Activated effector memory CD4-positive, alpha-beta T cell treated with anti-CD3 and anti-CD28 coated beads, Interleukin-2, amount 50 U/mL, for 16 hours (primary cell): Measurements from ENCODE around the gene DTX4.

Experiments
- DNase-seq: peaks from one replicate; pipeline ENCODE4 v3.0.0-alpha.2; 2020

The DTX4 gene

DNA sequence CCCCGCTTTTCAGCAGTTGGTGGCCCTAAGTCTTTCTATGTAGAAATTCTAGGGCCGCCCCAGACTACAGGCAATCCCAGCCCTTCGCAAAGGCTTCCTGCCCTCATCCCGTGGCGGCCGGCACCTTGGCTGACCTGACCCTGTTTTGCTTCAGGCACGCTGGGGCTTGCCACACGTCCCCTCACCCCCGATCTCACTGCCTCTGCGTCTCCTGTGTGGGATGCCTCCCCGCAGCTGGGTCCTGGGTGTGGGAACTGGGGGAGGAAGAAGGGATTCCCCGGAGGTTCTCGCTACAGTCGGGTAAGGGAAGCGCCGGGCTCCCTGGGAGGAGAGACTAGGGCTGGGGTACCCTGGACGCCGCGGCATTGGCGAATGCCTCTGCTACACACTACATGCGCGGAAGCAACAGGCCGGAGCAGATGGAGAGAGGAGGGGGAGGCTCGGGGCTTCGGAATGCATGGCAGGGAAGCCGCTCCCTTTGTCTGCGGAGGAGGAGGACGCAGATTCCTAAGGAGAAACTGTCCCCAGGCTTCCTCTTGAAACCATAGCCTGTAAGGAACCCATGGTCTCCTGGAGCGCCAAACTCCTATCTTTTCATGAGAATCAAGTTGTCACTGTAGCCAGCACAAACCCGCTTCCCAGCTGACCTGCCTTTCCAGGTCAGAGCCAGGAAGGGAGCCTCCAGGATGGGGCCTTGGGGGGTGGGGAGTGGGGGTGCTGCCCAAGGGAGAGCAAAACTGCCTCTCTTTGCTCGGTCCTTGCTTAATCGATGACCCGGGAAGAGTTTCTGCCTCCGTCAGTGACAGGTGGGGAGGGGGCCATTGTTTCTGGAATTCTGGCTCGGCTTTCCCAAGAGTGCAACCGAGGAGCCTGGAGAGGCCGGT, 1.4 kb downstream of the DTX4 start:
- no peak for DNase-seq

DNA sequence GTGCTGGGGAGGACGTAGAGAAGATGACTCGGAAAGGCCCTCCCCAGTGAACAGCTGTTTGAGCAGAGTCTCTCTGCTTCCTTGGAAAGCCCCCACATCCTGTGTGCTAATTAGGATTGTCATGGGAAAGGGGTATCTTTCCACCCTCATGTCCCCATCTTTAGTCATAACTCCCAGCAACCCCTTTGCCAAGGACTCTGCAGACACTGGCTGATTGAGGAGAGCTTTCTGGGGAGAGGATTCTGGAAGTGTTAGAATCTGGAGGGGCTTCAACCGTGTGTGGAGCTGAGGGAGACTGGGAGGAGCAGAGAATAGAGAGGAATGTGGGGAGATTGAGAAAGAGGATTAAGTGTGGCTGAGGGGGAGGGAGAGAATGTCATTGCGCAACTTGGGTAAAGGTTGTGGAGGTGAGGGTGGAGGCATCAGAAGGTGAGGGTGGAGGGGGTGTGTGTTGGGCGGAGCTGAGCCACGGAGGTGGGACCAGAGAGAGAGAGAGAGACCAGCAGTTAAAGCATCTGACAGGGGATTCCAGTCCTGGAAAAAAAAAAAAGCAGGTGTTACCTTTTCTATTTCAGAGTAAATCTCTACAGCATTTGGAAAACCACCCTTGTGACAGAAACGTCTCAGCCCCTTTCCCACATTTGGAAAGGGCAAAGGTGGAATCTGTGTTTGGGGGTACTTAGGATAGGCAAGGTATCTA, 2.2 kb downstream of the DTX4 start:
- DNase-seq = no peak

DNA sequence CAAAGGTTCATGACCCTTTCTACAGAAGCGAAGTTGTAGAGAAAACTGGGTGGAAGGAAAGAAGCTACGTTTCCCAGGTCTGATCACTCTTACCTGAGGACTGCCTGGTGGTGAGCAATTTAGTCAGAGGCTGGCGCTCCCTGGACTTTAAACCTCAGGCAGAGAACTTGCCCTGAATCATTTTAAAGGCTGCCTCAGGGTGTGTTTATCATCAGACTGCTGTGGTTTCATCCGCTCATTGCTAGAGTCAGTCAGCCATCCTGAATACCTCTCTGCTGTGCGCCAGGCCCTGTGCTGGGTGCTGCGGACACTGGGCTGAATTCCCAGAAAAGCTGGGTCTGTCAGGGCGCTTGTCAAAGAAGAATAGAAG, 2.7 kb downstream of the DTX4 start:
- DNase-seq = no peak

DNA sequence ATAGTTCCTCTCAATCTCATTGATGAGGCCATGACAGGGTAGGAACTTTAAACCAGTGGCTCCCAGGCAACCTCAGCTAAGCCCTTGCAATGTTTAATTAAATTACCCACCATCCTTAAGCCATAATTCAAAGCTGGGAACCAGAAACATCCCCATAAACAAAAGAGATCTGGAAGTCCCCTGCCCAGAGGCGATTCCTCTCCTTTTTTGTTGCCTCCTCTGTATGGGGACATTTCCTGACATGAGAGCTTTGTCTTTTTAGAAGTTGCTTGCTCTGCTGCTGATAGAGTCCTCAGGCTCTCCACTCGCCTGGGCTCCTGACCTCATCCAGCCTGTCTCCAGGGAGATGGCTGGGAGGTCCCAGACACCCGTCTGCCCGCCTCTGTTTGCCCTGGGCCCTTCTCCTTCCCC, 3.2 kb downstream of the DTX4 start:
- no peak for DNase-seq

DNA sequence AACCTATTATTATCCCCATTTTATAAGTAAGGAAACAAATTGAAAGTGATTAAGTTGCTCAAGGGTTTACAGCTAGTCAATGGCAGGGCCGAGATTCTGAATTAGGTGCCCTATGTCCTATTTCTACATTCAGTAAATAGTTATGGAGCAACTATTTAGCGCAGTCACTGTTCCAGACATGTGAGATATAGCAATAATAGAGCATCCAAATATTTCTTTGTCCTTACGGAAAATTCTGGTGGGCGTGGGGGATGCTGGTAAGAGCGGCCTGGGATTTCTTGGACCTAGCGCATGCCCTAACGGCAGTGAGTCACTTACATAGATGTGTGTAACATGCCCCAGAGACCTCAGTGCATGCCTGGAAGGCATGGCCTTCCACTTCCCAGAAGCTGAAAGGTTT, 4.4 kb downstream of the DTX4 start:
- DNase-seq = no peak

DNA sequence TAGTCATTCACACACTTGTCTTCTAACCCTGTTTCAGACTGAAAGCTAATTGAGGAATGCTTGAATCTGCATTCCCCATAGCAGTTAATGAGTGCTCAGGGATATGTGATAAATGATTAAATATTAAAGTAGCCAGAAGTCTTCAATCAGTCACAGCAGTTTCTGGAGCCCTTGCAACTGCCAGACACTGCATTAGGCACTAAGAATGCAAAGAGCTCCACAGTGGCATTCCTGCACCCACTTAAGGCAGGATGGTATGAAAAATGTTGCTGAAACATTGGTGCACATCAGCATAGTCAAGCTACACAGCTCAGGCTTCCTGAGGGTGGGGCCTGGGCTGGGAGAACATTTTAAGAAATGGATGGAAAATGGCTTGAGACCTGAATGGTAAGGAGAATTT, 6.5 kb downstream of the DTX4 start:
- DNase-seq = no peak

DNA sequence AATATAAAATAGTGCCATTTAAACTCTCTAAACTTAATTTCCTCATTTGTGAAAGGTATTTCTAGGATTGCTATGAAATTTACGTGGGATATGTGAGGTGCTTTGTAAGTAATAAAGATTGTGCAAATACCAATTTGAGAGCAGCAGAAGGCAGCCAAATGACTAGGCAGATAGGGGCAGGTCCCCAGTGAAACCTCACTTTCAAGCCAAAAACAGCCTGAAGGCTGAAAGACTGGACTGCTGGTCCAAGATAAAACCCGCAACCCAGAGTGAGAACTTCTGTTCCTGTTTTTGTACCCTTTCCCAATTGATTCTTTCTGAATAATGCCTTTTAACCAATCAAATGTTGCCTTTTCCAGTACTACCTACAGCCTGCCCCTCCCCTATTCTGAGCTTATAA, 7.2 kb downstream of the DTX4 start:
- DNase-seq = no peak

DNA sequence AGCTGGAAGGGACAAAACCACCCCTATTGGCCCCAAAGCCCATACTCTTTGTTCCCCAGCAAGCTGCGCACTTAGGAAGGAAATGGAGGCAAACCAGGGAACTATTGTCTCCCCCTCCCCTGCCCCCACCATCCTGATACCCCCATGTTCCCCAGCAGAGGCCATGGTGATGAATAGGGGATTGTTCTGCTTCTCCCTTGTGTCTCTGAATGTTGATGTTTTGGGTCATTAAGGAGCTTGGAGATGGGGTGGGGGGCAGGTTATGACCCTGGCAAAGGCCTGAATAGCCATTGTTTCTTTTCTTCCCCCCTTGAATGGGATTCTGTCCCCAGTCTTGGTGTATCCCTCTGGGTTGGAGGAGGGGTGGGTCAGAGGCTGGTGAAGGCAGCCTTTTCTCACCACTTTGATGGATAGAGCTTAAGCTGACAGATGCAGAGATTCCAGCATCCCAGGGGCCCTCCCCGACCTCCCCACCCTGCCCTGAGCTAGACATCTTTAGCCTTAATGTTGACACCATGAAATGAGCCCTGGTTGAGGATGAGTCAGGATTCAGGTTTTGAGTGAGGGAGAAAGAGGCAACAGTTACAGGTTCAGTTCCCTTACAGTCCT, 8.3 kb downstream of the DTX4 start:
- no peak for DNase-seq

DNA sequence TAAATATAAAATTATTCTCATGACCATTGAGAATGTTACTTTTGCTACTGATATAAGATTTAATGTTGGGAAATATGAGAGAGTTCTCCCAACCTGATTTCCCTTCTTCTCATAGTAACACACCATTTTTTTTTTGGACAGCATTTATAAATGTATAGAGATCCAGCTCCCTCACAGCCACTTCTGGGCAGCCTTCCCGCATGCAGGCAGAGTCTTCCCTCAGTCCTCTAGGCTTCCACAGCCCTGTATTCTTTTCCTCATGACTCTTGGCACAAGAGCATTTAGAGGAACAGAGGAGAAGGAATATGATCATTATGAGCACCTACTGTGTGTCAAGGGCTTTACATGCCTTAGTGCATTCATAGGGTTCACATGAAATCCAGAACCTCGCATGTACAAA, 9.0 kb downstream of the DTX4 start:
- DNase-seq = no peak

DNA sequence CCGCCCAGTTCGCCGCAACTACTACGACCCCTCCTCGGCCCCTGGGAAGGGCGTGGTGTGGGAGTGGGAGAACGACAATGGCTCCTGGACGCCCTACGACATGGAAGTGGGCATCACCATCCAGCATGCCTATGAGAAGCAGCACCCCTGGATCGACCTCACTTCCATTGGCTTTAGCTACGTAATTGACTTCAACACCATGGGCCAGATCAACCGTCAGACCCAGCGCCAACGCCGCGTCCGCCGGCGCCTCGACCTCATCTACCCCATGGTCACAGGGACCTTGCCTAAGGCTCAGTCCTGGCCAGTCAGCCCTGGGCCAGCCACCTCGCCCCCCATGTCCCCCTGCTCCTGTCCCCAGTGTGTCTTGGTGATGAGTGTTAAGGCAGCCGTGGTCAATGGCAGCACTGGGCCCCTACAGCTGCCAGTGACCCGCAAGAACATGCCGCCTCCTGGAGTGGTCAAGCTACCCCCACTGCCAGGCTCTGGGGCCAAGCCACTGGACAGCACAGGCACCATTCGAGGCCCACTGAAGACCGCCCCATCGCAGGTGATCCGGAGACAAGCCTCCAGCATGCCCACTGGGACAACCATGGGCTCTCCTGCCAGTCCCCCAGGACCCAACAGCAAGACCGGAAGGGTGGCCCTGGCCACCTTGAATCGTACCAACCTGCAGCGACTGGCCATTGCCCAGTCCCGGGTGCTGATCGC, 10.0 kb downstream of the DTX4 start:
- DNase-seq = no peak

DNA sequence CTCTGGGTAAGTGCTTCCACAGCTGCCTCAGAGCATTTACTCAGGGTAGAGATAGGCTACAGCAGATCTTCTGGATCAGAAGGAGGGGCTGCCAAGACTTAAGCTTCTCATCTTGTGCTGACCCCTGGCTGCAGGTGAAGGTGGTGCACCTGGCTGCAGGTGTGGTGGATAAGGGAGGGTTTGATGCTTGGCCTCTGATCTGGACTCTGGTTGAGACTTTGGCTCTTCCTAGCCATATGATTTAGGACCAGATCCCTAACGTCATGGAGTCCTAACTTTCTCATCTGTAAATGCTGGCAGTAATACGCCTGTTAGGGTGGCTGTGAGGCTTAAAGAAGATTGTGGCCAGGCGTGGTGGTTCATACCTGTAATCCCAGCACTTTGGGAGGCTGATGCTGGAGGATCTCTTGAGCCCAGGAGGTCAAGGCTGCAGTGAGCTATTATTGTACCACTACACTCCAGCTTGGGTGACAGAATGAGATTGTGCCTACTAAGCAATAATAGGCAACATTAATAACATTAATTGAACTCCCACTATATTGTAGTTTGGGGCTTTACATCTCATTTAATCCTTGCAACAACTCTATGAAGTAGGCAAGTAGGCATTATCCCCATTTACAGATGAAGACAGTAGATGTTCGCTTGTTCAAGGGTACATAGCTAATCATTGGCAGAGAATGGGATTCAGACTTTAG, 10.7 kb downstream of the DTX4 start:
- DNase-seq = no peak

DNA sequence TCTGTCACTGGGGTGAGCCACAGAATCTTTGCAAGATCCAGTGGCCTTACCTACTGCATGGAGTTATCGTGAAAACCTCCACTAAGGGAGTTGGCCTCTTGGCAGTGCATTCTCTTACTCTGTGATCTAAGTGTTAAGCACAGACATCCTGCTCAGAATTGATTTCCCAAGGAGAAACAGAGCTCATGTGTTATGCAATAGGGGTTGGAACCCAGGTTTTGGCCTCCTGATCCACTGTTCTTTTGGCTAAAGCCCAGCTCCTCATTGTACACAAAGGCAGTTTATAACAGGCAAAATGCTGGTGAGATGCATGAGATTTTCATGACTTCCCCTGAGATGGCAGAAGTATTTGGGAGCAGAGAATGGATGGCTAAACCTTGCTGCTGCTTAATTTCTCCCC, 11.8 kb downstream of the DTX4 start:
- DNase-seq = no peak

DNA sequence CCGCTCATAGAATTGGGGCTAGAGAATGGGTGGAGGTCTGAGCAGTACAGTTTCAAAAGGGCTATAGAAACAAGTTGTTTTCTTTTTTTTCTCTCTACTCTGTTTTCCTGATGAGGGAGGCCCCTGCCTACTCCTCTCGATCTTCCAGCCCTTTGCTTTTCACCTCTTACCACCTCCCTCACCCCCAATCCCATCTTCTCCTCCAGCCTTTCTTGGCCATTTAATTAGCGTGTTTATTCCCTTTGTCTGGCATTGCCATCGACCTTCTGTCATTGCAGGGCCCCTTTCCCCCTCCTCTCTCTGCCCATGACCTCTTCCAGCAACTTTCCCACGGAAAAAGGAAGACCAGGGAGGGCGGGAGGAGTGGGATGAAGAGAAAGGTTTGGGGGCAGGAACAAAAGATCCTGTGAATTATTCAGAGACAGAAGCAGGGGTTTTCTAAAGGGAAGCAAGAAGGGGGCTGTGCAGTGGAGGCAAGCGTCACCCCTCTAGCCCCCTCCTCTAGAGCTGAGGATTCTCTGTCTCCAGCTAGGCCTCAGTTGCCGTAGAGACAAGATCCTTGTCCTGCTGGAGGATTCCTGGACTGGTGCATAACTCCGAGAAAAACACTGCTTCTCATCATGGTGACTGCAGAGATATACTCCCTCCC, 12.9 kb downstream of the DTX4 start:
- no peak for DNase-seq

DNA sequence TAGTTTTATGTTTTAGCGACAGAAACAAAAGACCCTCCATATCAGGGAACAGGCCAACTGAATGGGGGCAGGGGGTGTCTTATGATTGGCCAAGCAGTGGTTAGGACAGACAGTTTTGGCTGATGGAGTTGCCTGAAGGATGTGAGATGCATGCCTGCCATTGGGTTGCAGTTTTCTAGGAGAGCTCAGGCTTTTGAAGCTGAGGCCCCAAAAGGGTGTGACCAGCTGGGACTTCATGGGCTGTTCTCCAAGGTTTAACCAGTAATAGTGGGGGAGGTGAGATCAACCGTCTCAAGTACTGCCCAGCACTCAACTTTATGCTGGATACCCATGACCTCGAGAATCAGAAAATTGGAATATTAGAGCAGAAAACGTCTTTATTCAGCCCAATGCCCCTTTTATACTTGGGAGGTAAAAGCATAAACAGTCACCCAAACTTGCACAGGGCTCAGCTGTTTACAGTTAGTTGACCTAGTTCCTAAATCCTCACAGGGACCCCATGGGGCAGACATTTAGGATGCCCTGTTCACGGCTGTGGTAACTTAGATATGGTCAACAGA, 13.5 kb downstream of the DTX4 start:
- no peak for DNase-seq

DNA sequence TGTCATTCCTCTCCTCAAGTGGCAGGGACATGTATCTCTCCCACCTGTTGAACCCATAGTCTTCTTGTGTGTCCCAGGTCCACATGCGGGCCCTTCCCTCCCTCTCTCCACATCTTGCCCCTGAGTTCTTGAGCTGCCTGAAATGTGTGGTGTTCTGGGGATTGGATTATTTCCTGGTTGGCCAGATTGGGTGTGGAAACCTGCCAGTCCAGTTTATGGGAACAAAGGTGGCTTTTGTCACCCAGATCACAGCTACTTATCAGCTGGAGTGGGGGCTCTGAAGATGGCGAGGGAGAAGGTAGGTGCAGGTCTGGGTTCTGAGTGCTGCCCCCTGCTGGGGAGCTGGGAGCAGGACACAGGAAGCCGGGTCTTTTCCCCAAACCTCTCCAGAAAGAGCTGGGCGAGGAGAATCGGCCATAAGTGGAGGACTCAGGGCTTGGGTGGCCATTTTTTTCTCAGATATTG, 14.2 kb downstream of the DTX4 start:
- peak; percentile 83 for DNase-seq

DNA sequence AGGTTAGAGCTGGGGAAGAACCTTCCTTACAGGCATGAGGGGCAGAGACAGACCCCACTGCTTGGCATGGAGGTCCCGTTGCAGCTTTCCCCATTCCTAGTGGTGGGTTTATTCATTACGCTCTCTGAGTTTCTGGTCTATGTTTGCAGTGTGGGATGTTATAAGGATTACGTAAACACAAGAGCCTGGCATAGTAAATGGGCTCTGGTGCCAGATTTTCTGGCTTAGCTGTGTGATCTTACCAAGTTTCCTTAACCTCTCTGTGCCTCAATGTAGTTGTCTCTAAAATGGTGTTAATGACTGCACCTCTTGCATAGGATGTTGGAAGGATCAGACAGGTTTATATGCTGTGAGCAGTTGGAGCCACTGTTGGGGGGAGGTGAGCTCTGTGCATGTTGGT, 15.1 kb downstream of the DTX4 start:
- no peak for DNase-seq

DNA sequence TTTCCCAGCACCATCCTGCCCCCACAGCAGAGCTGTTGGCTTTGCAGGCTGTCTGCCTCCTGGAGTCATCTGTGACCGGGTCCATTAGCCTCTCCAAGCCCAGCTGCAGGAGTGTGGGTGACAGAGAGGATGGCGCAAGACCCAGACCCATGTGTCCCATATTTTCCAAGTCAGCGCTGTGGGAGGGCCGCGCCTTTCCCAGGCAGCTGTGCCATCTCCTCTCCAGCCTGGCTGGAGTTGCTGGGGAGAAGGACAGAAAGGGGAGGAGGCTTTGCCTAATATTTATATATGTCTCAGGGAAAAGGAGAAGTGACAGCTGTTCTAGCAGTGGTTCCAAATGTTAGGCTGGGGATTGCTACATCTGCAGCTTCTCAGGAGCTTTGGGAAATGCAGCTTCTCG, 15.7 kb downstream of the DTX4 start:
- DNase-seq = no peak

DNA sequence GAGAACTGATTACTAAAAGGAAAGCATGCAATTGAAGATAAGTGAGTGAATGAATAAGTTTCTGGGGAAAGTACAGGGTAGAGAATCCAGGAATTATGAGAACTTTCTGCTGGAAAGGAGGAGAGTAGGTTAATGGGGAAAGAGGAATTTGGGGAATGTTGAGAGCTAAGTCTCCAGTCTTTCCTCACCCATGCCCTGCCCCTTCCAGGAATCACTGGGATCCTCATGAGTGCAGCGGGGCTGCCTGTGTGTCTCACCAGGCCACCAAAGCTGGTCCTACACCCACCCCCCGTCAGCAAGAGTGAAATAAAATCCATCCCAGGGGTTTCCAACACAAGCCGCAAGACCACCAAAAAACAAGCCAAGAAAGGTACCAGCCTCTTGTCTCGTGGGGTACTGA, 17.0 kb downstream of the DTX4 start:
- DNase-seq = no peak

DNA sequence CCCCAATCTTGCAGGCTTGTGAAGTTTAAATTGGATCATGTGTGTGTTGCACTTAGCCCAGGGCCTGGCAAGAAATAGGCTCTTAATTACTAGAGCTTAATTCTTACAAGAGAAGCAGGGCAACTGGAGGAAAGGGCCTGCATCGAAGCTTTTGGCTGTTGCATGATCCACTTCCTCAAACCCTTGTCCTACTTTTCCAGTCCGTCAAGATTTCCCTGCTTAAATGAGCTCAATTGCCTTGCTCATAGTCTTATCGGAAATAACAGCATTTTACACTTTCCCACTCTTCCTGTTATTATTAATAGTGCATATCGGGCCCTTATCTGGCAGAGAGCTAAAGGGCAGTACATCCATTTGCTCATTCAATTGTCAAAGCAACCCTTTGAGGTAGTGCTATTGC, 18.1 kb downstream of the DTX4 start:
- DNase-seq = no peak

DNA sequence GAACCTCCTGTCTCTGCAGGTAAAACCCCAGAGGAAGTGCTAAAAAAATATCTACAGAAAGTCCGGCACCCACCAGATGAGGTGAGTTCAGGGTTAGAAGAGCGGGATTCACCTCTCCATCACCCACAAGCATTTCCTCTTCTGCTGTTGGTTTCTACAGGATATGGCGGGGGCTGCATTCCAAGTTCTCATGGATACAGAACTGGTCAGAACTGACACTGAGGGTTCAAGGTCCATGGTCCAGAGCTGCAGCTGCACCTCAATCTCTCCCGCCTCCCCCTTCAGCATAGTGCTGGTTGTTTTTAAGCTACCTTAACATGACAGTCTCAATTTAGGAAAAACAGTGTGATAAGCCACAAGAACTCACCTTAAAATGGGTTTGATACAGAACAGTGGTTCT, 19.2 kb downstream of the DTX4 start:
- DNase-seq = no peak

DNA sequence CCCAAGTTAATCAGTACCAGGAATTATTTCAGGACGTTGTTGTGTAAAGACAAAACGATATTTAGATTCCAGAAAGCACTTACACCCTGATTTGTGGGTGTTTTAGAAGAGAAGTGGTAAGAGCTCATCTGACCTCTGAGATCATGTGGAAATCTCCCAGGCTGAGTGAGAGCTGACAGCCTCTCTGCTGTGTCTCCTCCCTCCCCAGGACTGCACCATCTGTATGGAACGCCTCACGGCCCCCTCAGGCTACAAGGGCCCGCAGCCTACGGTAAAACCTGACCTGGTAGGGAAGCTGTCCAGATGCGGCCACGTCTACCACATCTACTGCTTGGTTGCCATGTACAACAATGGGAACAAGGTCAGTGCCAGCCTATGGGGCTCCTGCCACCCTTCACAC, 20.0 kb downstream of the DTX4 start:
- no peak for DNase-seq

DNA sequence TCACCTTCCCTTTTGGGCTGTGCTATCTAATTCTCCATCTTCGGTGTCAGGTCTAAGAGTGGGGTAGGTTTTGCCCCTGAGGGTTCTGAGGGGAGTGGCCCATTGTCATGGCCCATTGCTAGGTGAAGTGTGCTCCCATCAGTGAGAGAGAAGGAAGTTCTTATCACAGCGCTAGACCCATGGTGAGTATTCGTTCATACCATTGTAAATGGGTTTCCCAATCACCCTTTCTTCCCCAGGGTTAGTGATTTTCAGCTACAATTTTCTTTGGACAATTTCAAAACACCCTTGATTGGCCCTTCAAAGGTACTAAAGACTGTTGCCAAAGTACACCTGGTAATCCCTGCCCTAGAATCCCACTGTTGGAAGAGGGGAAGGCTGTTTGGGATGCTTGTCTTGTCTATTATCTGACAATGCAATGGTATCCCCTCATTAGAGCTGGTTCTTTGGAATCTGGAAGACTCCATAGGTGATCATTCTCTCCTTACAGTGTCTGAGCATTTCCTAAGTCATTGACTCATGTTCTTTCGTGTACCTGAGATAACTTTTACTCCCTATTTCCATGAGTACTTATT, 20.6 kb downstream of the DTX4 start:
- no peak for DNase-seq
